GM18502 (cell line): ENCODE data around the gene PRR23C.
"Not testable (repeated sequence)": the region's sequence is repeated elsewhere in the genome, so short reads cannot be mapped to it uniquely, and the experiment has no call there.

Source experiments
- ATAC-seq: cut with Tn5 transposase; IDR thresholded peaks from one replicate; pipeline ENCODE4 v1.9.1; 2021; ENCODE audit warnings: mild to moderate bottlenecking; ENCODE audit not compliant: unreplicated experiment, poor library complexity

Gene PRR23C

GRCh38 chr3:139044366-139045210, at the start of gene PRR23C:
PRR23C (minus strand) TSS chr3:139044892; CDS start chr3:139044620, 272 bp downstream.
- no peak for ATAC-seq

- ATAC-seq = no peak
These were observed 49.1 kb upstream of the PRR23C start for GRCh38 chr3:139093840-139094239.

DNA sequence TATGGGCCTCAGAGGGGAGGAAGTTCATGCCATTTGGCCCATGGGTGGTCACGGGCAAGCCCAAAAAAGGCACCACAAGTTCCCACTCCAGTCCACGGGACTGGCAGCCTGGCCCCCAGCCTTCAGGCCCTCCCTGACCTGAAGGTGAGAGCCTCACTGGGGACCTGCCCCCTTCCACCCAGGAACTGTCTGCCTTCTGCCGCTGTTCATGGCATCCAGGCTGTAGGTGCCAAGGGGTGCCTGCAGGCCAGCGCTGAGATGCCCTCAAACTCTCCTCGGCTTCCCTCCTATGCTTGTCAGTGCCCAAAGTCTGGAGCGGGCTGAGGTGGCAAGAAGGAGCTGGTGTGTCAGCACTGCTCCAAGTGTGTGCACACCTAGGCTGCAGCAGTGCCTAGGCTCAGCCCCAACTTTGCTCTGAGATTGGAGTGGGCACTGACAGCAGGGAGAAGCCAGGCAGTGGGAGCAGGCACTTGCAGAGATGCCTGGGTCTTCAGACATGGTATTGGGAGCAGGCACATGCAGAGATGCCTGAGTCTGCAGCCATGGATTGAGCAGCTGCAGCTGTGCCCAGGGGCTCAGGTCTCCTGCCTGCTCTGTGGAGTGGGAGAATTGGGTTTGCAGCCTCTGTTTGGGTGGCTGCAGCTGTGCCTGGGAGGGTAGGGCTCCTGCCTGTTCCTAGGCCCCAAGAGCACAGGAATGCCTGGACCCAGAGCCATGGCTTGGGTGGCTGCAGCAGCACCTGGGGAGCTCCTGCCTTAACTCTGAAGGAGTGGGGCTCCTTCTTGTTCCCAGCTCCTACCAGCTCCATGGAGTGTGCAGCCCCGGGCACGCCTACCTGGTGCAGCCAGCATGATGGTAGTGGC, 44.0 kb upstream of the PRR23C start:
- ATAC-seq = no peak

DNA sequence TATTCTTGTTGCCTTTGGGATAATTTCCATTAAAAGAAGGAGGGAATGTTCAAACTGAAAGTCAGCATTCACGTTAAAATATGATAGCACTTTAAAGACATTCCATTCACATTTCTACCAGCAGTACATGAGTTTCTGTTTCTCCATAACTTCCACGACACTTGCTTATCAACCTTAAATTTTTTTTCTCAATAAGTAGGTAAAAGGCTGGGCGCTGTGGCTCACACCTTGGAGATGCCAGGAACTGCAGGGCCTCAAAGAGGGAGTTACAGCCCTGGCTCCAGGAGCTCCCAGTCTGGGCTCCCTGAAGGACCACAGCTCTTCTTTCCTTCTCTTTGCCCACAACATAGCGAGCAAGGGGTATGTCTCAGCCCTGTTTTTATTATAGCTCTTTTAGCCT, 42.9 kb upstream of the PRR23C start:
- ATAC-seq = no peak

DNA sequence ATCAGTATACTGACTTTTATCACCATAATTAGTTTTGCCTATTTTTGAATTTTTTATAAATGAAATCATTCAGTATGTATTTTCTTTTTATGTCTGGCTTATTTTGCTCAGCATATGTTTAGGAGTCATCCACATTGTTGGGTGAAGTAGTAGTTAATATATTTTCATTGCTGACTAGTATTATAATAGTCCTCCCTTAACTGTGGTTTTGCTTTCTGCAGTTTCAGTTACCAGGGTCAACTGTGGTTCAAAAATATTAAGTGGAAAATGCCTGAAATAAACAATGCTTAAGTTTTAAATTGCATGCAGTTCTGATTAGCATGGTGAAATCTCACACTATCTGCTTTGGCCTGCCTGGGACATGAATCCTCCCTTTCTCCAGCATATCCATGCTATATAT, 39.5 kb upstream of the PRR23C start:
- ATAC-seq = no peak

- ATAC-seq = no peak
These were observed 29.9 kb upstream of the PRR23C start for GRCh38 chr3:139074565-139075115.

DNA sequence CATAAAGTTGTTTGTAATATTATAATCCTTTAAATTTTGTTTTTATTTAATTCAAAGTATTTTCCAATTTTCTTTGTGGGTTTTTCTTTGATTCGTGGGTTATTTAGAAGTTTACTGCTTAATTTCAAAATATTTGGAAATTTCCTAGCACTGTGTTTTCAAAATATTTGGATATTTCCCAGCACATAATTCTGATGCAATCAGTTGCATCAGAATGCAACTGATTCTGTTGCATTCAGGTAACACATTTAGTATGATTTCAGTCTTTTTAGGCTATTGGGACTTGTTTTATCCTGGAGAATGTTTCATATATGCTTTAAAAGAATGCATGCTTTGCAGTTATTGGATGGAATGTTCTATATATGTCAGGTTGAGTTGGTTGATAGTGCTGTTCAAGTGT, 18.2 kb upstream of the PRR23C start:
- no peak for ATAC-seq

GRCh38 chr3:139052802-139053600, 8.3 kb upstream of the PRR23C start:
- no peak for ATAC-seq

- no peak for ATAC-seq
These were observed 932 bp downstream of the PRR23C start for GRCh38 chr3:139043554-139044365.

DNA sequence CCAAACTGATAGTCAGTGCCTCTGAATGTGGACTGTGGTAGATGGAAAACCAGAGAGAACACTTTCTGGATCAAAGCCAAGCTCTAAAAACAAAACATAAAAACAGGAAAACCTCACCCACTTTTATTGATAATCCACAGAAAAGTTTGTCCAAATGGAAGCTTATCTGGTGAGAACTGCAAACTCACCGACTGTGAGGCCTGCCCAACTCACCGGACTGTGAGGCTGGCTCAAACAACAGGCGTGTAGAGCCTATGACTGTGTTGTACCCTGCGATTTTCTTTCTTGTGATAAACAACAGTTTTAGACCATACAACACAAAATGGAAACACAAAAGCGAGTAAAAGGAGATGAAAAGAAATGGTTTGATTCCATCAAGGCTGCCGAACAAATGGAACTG, 7.2 kb downstream of the PRR23C start:
- no peak for ATAC-seq

- ATAC-seq = no peak
These were observed 12.2 kb downstream of the PRR23C start for GRCh38 chr3:139032326-139033002.

GRCh38 chr3:139030576-139030975, 14.1 kb downstream of the PRR23C start:
- ATAC-seq = not testable (repeated sequence)

DNA sequence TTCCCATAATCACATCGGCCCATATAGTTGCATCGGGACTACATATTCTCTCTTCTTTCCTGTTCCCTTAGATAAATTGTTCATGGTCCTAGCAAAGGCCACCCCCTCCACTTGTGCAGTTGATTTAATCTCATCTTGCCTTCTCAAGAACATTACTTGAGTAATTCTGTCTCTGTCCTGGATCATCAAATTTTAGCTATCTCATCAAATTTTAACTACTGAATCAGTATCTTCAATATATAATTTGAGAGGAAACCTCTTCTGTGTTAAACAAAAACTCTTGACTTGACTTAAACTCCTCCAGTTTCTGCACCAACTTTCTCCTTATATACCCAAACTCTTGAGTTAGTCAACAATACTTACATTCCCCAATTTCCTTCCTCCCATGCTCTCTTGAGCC, 19.7 kb downstream of the PRR23C start:
- ATAC-seq = no peak

DNA sequence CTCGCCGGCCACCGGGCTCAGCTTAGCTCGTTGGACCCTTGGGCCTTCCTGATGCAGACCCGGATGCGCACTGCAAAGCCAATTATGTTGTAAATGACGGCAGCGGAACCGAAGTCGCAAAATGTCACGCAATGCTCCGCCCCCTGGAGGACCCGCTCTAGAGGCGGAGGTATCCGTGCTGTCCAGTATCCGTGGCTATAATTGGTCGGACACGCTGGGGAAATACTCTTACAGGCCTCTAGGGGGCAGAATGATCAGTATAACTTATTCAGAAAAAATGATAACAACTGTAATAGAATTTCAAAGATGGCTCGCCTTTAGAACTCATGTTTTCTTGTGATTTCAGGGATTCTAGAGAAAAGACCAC, 23.8 kb downstream of the PRR23C start, which contains the start of gene PRR23B:
PRR23B (minus strand) TSS at position 59 of the 367 bp plus-strand sequence. CDS start 265 bp downstream, outside the sequence.
- no peak for ATAC-seq

GRCh38 chr3:139020036-139020867, 24.4 kb downstream of the PRR23C start:
- no peak for ATAC-seq

GRCh38 chr3:139016430-139017048, 28.2 kb downstream of the PRR23C start:
- ATAC-seq = no peak

DNA sequence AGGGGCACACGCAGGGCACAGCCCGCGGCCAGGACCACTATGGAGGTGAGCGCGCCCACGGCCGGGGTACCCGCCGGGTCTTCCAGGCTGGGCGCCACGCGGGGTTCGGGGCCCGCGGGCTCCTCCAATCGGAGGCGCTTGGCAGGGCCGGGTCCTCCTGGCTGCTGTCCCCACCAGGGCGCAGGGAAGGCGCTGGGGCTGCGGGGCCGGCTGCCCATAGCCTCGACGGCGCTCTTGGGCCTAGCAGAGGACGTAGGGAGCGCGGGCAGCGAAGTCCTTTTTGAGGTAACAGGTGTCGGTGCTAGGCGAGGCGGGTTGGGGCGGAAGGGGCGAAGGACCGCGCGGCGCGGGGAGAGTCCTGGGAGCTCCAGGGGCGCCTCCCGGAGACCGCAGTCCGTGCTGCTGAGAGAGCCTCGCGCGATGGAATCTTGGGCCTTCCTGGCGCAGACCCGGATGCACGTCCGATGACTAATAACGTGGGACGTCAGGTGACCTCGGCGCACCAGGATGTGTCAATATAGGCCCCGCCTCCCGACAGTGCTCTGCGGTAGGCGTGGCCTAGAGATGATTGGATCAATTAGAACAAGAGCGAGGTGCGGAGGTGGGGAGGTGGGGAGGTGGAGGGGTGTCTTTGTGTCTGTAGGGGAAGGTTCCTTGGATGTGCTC, 38.5 kb downstream of the PRR23C start, which contains the start of gene PRR23A:
PRR23A (minus strand) TSS at position 218 of the 666 bp plus-strand sequence; CDS start at position 218, 0 bp downstream.
- no peak for ATAC-seq
